DMS53 (cell line): ENCODE data around the gene HTR1E.
"Not testable (repeated sequence)": the region's sequence is repeated elsewhere in the genome, so short reads cannot be mapped to it uniquely, and the experiment has no call there.

Experiments used
- DNase-seq: peaks from one replicate; lab custom pipeline; 2025; lab: John Stamatoyannopoulos, UW

HTR1E gene

GRCh38 chr6:86937219-86938079 is at the start of gene HTR1E:
Gene HTR1E, plus strand, starts transcription at chr6:86937528. Its CDS starts 77,807 bp downstream, at chr6:87015335.
- DNase-seq = peak; percentile 78

- DNase-seq = no peak
Measured at GRCh38 chr6:86888301-86888700, 49.0 kb upstream of the HTR1E start.

GRCh38 chr6:86897265-86897664 is 40.1 kb upstream of the HTR1E start:
- DNase-seq = not testable (repeated sequence)

- no peak for DNase-seq
Measured at GRCh38 chr6:86913795-86914194, 23.5 kb upstream of the HTR1E start.

GRCh38 chr6:86916393-86916792 is 20.9 kb upstream of the HTR1E start:
- DNase-seq = no peak

GRCh38 chr6:86927138-86927537 is 10.2 kb upstream of the HTR1E start:
- DNase-seq = not testable (repeated sequence)

- DNase-seq = not testable (repeated sequence)
Measured at GRCh38 chr6:86927859-86928258, 9.5 kb upstream of the HTR1E start.

GRCh38 chr6:86934365-86934764 is 3.0 kb upstream of the HTR1E start:
- DNase-seq = no peak

- no peak for DNase-seq
Measured at GRCh38 chr6:86936834-86937218, 502 bp upstream of the HTR1E start.

- DNase-seq = no peak
Measured at GRCh38 chr6:86938814-86939213, 1.5 kb downstream of the HTR1E start.

GRCh38 chr6:86941461-86941860 is 4.1 kb downstream of the HTR1E start:
- DNase-seq = no peak

- DNase-seq = no peak
Measured at GRCh38 chr6:86942769-86943516, 5.6 kb downstream of the HTR1E start.

GRCh38 chr6:86943819-86944407 is 6.6 kb downstream of the HTR1E start:
- DNase-seq = no peak

GRCh38 chr6:86949771-86950170 is 12.4 kb downstream of the HTR1E start:
- DNase-seq = no peak

- no peak for DNase-seq
Measured at GRCh38 chr6:86952991-86953390, 15.7 kb downstream of the HTR1E start.

GRCh38 chr6:86959656-86960055 is 22.3 kb downstream of the HTR1E start:
- no peak for DNase-seq

- DNase-seq = no peak
Measured at GRCh38 chr6:86961455-86962200, 24.3 kb downstream of the HTR1E start.

GRCh38 chr6:86963352-86963751 is 26.0 kb downstream of the HTR1E start:
- DNase-seq = no peak

- DNase-seq = no peak
Measured at GRCh38 chr6:86964029-86964579, 26.8 kb downstream of the HTR1E start.

- no peak for DNase-seq
Measured at GRCh38 chr6:86966271-86966670, 28.9 kb downstream of the HTR1E start.

- no peak for DNase-seq
Measured at GRCh38 chr6:86969573-86969972, 32.2 kb downstream of the HTR1E start.

GRCh38 chr6:86973088-86973487 is 35.8 kb downstream of the HTR1E start:
- DNase-seq = no peak
